BE2C (cell line): Measurements from ENCODE around the gene RARRES1.

Source experiments
- DNase-seq: peaks from one replicate; pipeline ENCODE4 v3.0.0-alpha.2; 2020
- H3K27me3 ChIP-seq: fragments of 250-450 bp; sonication (Bioruptor Pico); 2 replicates; pipeline ENCODE4 v1.5.1; 2020; ENCODE audit warnings: mild to moderate bottlenecking
- H3K36me3 ChIP-seq: fragments of 250-450 bp; sonication (Bioruptor Pico); 2 replicates; pipeline ENCODE4 v1.5.1; 2020; ENCODE audit warnings: mild to moderate bottlenecking
- H3K4me1 ChIP-seq: fragments of 250-450 bp; sonication (Bioruptor Pico); 2 replicates; pipeline ENCODE4 v1.5.1; 2020
- H3K4me3 ChIP-seq: 2 replicates; pipeline ENCODE4 v1.5.1; 2011; ENCODE audit warnings: low read depth, low read length
- H3K9me3 ChIP-seq: fragments of 250-450 bp; sonication (Bioruptor Pico); 2 replicates; pipeline ENCODE4 v1.5.1; 2020
- TF ChIP-seq, protein P1 (sequence below): IDR thresholded peaks from 2 replicates; pipeline ENCODE4 v1.5.1; 2012; ENCODE audit warnings: mild to moderate bottlenecking, low read depth, low read length

RARRES1 gene

DNA sequence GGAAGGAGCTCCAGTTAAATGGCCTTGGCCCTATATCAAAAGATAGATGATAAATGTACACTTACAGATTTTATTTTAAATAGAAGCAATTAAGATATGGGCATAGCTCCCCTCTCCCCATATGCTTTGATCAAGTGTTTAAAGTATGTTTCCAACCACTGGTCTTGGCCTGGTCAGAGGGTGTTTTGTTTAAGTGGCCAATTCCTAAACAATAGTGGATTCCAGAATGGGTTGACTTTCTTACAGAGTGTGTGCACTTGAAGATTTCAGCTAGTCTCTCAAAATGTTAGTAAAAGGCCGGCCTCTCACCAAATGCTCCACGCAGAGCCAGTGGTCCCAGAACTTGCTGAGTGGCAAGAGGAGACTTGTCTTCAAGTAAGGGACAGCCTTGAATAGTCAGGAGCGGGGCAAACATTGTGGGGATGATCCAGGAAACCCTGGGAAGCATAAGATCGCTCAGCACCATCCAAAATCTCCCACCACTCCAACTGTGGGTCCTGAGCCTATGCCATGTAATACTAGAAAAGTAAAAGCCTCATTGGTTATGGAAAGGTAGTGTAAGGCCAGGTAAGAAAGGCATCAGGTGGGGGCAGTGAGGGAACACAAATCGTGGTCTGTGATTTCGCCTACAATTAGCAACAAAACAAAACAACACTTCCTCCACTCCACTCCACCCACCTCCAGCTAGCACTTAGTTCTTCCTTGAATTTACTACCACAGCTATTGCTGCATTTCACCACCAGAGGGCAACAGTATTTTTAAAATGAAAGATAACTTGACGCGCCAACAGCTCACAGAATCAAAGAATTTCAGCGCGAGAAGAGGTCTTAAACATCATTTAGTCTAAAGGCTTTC is 4.8 kb downstream of the RARRES1 start:
- Histone ChIP-seq H3K27me3 (no peaks in the 10 kb centered on the region), H3K36me3 (no peaks in the 10 kb centered on the region), H3K4me3 (peak overlapping the region; percentile 10; the same call in 1 of the 2 replicates), H3K4me1 (peaks cover 3% of the 10 kb centered on the region; the same call in 1 of the 2 replicates), H3K9me3 (no peaks in the 10 kb centered on the region)
- peak; percentile 47 for DNase-seq
- TF ChIP-seq, protein P1, sequence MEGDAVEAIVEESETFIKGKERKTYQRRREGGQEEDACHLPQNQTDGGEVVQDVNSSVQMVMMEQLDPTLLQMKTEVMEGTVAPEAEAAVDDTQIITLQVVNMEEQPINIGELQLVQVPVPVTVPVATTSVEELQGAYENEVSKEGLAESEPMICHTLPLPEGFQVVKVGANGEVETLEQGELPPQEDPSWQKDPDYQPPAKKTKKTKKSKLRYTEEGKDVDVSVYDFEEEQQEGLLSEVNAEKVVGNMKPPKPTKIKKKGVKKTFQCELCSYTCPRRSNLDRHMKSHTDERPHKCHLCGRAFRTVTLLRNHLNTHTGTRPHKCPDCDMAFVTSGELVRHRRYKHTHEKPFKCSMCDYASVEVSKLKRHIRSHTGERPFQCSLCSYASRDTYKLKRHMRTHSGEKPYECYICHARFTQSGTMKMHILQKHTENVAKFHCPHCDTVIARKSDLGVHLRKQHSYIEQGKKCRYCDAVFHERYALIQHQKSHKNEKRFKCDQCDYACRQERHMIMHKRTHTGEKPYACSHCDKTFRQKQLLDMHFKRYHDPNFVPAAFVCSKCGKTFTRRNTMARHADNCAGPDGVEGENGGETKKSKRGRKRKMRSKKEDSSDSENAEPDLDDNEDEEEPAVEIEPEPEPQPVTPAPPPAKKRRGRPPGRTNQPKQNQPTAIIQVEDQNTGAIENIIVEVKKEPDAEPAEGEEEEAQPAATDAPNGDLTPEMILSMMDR: peak; percentile 87

DNA sequence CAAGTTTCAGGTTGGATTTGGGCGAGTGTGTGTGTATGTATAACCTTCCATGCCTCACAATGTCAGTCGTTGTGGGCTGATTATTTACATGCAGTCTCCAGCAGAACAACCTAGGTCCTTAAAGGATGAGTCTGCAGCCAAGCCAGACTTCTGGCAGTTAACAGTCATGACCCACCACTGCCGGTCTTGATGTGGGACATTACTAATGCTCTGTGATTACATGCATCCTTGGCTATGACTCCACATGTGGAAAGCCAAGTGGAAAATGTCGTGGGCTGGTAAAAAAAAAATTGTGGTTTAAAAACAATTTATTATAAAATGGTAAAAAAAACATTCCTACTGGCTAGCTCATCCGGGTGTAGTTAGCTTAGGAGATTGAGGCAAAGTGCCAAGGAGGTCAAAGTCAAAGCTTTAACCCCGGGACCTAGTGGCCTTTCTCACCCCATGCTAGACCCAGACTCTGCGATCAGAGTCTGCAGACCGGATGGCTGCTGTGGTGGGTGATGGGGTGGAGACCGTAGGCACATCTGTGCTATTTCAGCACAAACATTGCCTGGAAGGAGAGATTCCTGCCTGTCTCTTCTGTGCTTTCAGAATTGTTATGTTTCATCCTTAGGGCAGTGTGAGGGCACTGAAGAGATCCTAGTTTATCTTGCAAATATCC is 6.8 kb downstream of the RARRES1 start:
- TF ChIP-seq, protein P1: no peak
- Histone ChIP-seq H3K27me3 (no peaks in the 10 kb centered on the region), H3K9me3 (no peaks in the 10 kb centered on the region), H3K4me1 (peaks cover 3% of the 10 kb centered on the region; the same call in 1 of the 2 replicates), H3K4me3 (no peak overlapping the region), H3K36me3 (no peaks in the 10 kb centered on the region; the same call in 1 of the 2 replicates)
- no peak for DNase-seq

DNA sequence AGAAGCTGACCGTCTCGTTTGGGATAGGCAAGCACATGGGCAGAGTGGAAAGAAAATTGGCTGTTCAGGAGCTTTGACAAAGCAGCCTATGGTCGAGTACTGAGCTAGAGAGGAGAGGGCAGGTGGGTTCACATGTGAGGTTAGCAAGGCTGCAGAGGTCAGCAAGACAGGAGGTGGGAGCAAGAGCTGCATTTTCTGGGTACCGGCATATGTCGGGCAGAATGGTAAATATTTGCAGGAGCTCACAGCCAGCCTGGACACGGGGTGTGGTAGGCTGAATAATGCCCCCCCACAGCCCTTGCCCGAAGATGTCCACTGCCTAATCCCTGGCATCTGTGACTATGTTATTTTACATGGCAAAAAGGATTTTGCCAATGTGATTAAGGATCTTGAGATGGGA is 8.3 kb downstream of the RARRES1 start:
- Histone ChIP-seq H3K27me3 (no peaks in the 10 kb centered on the region), H3K4me3 (no peak overlapping the region), H3K4me1 (peaks cover 3% of the 10 kb centered on the region; the same call in 1 of the 2 replicates), H3K36me3 (no peaks in the 10 kb centered on the region; the same call in 1 of the 2 replicates), H3K9me3 (no peaks in the 10 kb centered on the region)
- TF ChIP-seq, protein P1: no peak
- DNase-seq: no peak

DNA sequence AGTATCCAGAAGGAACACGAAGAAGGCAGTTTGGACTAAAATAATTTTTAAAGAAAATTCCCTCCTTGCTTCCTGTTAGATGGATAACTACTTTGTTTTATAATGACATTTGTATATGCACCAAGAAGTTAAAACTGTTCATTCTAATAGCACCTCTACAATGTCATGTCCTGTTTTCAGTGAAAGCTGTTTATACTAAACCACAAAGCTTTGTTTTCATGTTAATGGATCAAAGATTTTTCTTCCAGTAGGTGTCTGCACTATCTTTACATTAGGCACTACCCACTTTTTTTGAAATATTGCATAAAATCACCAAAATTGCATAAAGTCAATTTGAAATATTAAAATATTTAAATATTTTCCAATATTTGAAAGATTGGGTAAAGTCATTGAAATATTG is 10.1 kb downstream of the RARRES1 start:
- H3K4me1 ChIP-seq: peaks cover 3% of the 10 kb centered on the region; the same call in 1 of the 2 replicates
- no peaks in the 10 kb centered on the region for H3K27me3 ChIP-seq
- H3K9me3 ChIP-seq: no peaks in the 10 kb centered on the region
- H3K4me3 ChIP-seq: no peak overlapping the region
- TF ChIP-seq, protein P1: no peak
- DNase-seq: no peak
- H3K36me3 ChIP-seq: no peaks in the 10 kb centered on the region; the same call in none of the 2 replicates

DNA sequence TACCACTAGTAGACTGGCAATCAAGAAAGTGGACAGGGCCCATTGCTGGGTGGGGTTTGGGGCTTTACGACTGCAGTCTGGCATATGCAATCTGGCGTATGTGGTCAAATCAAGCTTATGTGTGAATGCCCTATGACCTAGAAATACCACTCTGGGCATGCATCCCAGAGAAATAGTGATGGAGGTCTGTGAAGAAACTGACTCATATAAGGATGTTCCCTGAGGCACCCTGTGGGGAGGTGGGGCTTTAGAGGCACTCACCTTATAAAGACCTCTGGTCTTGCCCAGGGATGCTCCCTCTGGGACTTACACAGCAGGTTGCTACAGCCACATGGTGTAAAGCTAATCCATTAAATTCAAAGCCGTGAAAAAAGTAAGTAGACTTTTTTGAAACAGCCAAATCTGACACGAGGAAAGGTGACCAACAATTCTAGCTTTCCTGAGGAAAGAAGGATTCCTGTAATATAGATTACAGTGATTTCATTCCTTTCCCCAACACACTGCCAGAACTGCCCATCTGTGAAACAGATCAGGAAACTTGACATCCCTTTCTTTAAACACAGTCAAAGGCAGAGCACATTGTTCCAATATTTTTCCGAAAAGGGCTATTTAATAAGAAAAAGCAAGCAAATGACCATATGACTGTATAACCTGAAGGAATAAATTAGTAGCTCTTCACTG is 13.6 kb downstream of the RARRES1 start:
- Histone ChIP-seq H3K4me1 (peaks cover 3% of the 10 kb centered on the region; the same call in 1 of the 2 replicates), H3K27me3 (no peaks in the 10 kb centered on the region), H3K9me3 (no peaks in the 10 kb centered on the region), H3K4me3 (no peak overlapping the region), H3K36me3 (no peaks in the 10 kb centered on the region; the same call in none of the 2 replicates)
- DNase-seq: no peak
- TF ChIP-seq, protein P1: no peak
